Prostate gland (tissue), 2 donors: ENCODE results near the gene UBE2H. TPM values are rescaled to one million over a fixed set of nuclear protein-coding genes. Genes with fewer than 3 reads are reported as not detected.

Experiments
- DNase-seq: peaks from one replicate; pipeline ENCODE4 v3.0.0-alpha.2; 2019; ENCODE audit warnings: low spot score
- H3K27ac ChIP-seq, 2 donors: fragments of 200-600 bp; sonication (generic); 2 replicates each; pipeline ENCODE4 v1.5.1; 2017 to 2019
- H3K27me3 ChIP-seq: fragments of 200-600 bp; sonication (generic); replicated peaks from 2 replicates; pipeline ENCODE4 v1.5.1; 2019; ENCODE audit not compliant: insufficient read depth
- H3K36me3 ChIP-seq, 2 donors: fragments of 200-600 bp; sonication (generic); 1 replicate in 1 of 2; 2 replicates in 1 of 2; pipeline versions ENCODE4 v1.5.1 to v1.8.1; 2017 to 2019
- H3K4me1 ChIP-seq: fragments of 200-600 bp; sonication (generic); replicated peaks from 2 replicates; pipeline ENCODE4 v1.5.1; 2019
- H3K4me3 ChIP-seq, 2 donors: fragments of 200-600 bp; sonication (generic); 2 replicates each; pipeline ENCODE4 v1.5.1; 2017 to 2019
- H3K9me3 ChIP-seq: fragments of 200-600 bp; sonication (generic); 2 replicates; pipeline ENCODE4 v1.5.1; 2017
- CTCF ChIP-seq, 4 experiments: fragments of 200-600 bp in 2 of 4; fragments of 450-650 bp in 2 of 4; sonication (generic) in 2 of 4; IDR thresholded peaks; 1 replicate in 3 of 4; 2 replicates in 1 of 4; pipeline ENCODE4 v1.5.1; 2016 to 2019; ENCODE audit warnings: antibody characterized with exemption in 4 of 4, mild to moderate bottlenecking in 2 of 4, moderate library complexity in 2 of 4
- POLR2A ChIP-seq: fragments of 450-650 bp; IDR thresholded peaks from one replicate; pipeline ENCODE4 v1.6.1; 2016; ENCODE audit warnings: antibody characterized with exemption, mild to moderate bottlenecking
- POLR2AphosphoS5 ChIP-seq: sonication (generic); formaldehyde crosslinking; IDR thresholded peaks from one replicate; pipeline ENCODE4 v1.6.1; 2017; ENCODE audit warnings: antibody characterized with exemption
- WGBS: methylation state at CpG from one replicate; pipeline ENCODE4 v1.1.5; 2018; 5-methylcytosine and 5-hydroxymethylcytosine counted together
- intact Hi-C: fragments of 100-400 bp; cut with DNase I; formaldehyde crosslinking; loops from one replicate; pipeline ENCODE4 v1.14.2; 2022
- total RNA-seq, 2 donors: library from RNA; depleted of rRNA; stranded (reverse); fragments of >200 nt; gene quantifications; one replicate each; pipeline ENCODE4 v1.1.0, GENCODE V29; 2016

Gene UBE2H
- total RNA-seq: 100 to 1,000 TPM in 1 of 2 donors, 10 to 100 TPM in 1; 78.4 to 105 TPM

GRCh38 chr7:129952653-129953560 is at the start of gene UBE2H:
Gene UBE2H, minus strand, starts transcription at chr7:129952960. Its CDS starts 405 bp downstream, at chr7:129952555.
- WGBS: 8% methylated on average over 40 of the region's 58 CpGs
- no peak for TF ChIP-seq CTCF (IDR thresholded peaks at IDR 0.05)
- TF ChIP-seq POLR2AphosphoS5: peak; percentile 99
- peak; percentile 100 for TF ChIP-seq POLR2A
- Histone ChIP-seq H3K4me3 (peak within 1 kb of the TSS; percentile 92 to 97), H3K4me1 (peaks cover 11% of the 10 kb centered on the region), H3K27ac (peak within 1 kb of the TSS; percentile 85 to 99), H3K36me3 (no peaks in the 10 kb centered on the region), H3K27me3 (no peaks in the 10 kb centered on the region), H3K9me3 (no peaks in the 10 kb centered on the region)
- intact Hi-C loops: loop anchor here (2.0 kb wide), 1 partner anchor 122 kb away; no protein-coding TSS in a partner anchor
- peak; percentile 91 for DNase-seq

- no peak for DNase-seq
- H3K4me1 ChIP-seq: no peaks in the 10 kb centered on the region
- intact Hi-C loops: no loop called here
- H3K36me3 ChIP-seq: no peaks in the 10 kb centered on the region
- no peak for TF ChIP-seq POLR2A
- no peak for TF ChIP-seq CTCF (IDR thresholded peaks at IDR 0.05)
- no peak for TF ChIP-seq POLR2AphosphoS5
- H3K4me3 ChIP-seq: no peak overlapping the region
- WGBS: 91% methylated on average over 5 of the region's 5 CpGs
- no peaks in the 10 kb centered on the region for H3K27me3 ChIP-seq
- H3K27ac ChIP-seq: no peak overlapping the region
- no peaks in the 10 kb centered on the region for H3K9me3 ChIP-seq
Observed at GRCh38 chr7:129998446-129998845, 45.7 kb upstream of the UBE2H start.

GRCh38 chr7:129997285-129997684 is 44.5 kb upstream of the UBE2H start:
- Histone ChIP-seq H3K36me3 (no peaks in the 10 kb centered on the region), H3K4me3 (no peak overlapping the region), H3K4me1 (no peaks in the 10 kb centered on the region), H3K27ac (no peak overlapping the region), H3K27me3 (no peaks in the 10 kb centered on the region), H3K9me3 (no peaks in the 10 kb centered on the region)
- WGBS: 75% methylated on average over 5 of the region's 5 CpGs
- no peak for DNase-seq
- intact Hi-C loops: no loop called here
- TF ChIP-seq POLR2AphosphoS5 (no peak), CTCF (IDR thresholded peaks at IDR 0.05) (no peak), POLR2A (no peak)

GRCh38 chr7:129993275-129993674 is 40.5 kb upstream of the UBE2H start:
- WGBS: 57% methylated on average over 8 of the region's 8 CpGs
- intact Hi-C loops: no loop called here
- H3K4me3 ChIP-seq: no peak overlapping the region
- H3K36me3 ChIP-seq: no peaks in the 10 kb centered on the region
- H3K4me1 ChIP-seq: no peaks in the 10 kb centered on the region
- no peak overlapping the region for H3K27ac ChIP-seq
- no peak for TF ChIP-seq POLR2A
- no peak for TF ChIP-seq CTCF (IDR thresholded peaks at IDR 0.05)
- TF ChIP-seq POLR2AphosphoS5: no peak
- H3K9me3 ChIP-seq: no peaks in the 10 kb centered on the region
- DNase-seq: no peak
- no peaks in the 10 kb centered on the region for H3K27me3 ChIP-seq
